ENCODE data around the gene PRR4.

Gene PRR4, protein sequence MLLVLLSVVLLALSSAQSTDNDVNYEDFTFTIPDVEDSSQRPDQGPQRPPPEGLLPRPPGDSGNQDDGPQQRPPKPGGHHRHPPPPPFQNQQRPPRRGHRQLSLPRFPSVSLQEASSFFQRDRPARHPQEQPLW

GRCh38 chr12:10849425-10849878, at the start of gene PRR4:
Gene PRR4, minus strand, starts transcription at chr12:10849475. Its CDS starts 38 bp downstream, at chr12:10849437.
- no peak for DNase-seq (ENCODE audit: low read depth in 1 of 2, low spot score in 1 of 2)

GRCh38 chr12:10896854-10897253, 47.6 kb upstream of the PRR4 start:
- no peak for DNase-seq (ENCODE audit: low read depth in 1 of 2, low spot score in 1 of 2)

DNA sequence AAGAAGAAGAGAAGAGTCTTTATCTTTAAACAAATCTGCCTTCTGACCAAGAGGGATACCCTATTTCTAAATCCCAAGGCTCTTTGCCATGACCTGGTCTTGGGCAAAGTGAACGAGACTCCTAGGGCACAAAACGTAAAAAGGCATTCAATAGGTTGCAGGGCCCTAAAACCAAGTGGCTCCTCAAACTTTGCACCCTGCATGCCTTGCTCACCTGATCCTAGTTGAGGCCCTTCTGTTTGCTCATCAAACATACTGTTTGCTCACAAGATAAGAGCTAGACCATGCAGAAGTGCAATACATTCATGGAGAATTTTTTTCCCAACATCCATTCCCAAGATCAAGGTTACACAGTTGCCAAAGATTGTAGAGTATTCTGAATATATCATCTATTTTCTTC, 42.7 kb upstream of the PRR4 start:
- DNase-seq (ENCODE audit: low read depth in 1 of 2, low spot score in 1 of 2): no peak

DNA sequence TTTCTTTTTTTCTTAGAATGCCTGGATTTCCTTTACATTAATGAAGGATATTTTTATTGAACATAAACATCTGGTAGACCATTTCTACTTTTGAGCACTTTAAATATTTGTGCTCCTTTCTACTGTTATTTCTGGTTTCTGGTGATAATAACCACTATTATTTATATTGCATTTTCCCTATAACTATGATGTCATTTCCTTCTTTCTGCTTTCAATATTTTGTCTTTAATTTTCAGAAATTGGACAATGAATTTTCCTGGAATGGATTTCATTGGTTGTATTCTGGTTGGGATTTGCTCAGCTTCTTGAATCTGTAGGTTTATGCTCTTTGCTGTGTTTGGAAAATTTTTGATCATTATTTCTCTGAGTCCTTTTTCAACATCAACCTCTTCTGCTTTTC, 40.0 kb upstream of the PRR4 start:
- no peak for DNase-seq (ENCODE audit: low read depth in 1 of 2, low spot score in 1 of 2)

- no peak for DNase-seq (ENCODE audit: low read depth in 1 of 2, low spot score in 1 of 2)
These were observed 34.9 kb upstream of the PRR4 start, which contains the start of gene PRH1 for GRCh38 chr12:10884086-10884725. Gene PRH1, minus strand, starts transcription at chr12:10884255. Its CDS starts 38 bp downstream, at chr12:10884217.

DNA sequence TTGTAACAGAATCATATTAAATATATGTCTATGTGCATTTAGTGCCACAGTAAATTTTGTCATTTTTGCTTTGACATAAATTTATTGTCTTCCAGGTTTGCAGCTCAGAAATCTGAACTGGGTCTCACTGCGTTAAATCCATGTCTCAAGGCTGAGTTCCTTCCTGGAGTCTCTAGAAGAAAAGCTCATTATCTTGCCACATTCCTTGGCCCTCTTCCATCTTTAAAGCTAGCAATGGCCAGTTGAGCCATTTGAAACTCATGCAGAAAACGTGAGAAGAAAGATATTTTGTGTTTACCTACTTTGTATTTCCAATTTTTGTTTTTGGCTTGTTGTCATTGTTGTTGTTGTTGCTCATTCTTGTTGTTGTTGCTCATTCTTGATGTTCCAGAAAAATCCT, 24.1 kb upstream of the PRR4 start:
- DNase-seq (ENCODE audit: low read depth in 1 of 2, low spot score in 1 of 2): no peak

DNA sequence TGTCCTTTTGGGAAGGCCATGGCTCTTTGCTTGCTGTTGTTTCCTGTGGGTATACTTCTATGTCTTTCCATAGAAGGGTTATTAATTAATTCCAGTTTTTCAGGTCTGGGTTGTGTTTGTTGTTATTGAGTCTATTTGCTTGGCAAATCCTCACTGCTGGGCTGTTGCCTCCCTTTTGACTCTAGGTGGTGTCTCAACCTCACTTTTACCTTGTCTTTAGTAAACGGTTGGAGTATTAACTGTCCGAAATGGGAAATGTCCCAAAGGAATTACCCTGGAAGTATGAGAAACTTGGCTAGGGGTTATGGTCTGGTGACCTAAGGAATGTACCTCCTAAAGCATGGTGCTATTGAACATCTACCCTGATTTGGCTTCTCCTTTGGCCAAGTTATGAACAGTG, 18.1 kb upstream of the PRR4 start:
- no peak for DNase-seq (ENCODE audit: low read depth in 1 of 2, low spot score in 1 of 2)

- DNase-seq (ENCODE audit: low read depth in 1 of 2, low spot score in 1 of 2): no peak
These were observed 14.4 kb upstream of the PRR4 start for GRCh38 chr12:10863512-10864218.

- no peak for DNase-seq (ENCODE audit: low read depth in 1 of 2, low spot score in 1 of 2)
These were observed 12.1 kb upstream of the PRR4 start for GRCh38 chr12:10861366-10861765.

DNA sequence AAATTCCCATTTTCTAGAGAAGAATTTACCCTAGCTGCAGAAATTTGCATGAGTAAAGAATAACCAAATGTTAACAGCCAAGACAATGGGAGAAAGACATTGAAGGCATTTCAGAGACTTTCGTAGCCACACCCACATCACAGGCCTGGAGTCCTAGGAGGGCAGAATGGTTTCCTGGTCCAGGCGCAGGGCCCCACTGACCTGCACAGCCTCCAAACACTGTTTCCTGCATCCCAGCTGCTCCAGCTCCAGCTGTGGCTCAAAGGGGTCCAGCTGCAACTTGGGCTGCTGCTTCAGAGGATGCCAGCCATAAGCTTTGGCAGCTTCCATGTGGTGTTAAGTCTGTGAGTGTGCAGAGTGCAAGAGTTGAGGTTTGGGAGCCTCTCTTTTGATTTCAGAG, 6.5 kb upstream of the PRR4 start:
- no peak for DNase-seq (ENCODE audit: low read depth in 1 of 2, low spot score in 1 of 2)

- DNase-seq (ENCODE audit: low read depth in 1 of 2, low spot score in 1 of 2): no peak
These were observed 4.5 kb upstream of the PRR4 start for GRCh38 chr12:10853776-10854175.

- DNase-seq (ENCODE audit: low read depth in 1 of 2, low spot score in 1 of 2): no peak
These were observed 2.1 kb upstream of the PRR4 start for GRCh38 chr12:10851243-10851858.

GRCh38 chr12:10847744-10848143, 1.5 kb downstream of the PRR4 start:
- no peak for DNase-seq (ENCODE audit: low read depth in 1 of 2, low spot score in 1 of 2)

GRCh38 chr12:10842862-10843261, 6.4 kb downstream of the PRR4 start:
- no peak for DNase-seq (ENCODE audit: low read depth in 1 of 2, low spot score in 1 of 2)

- no peak for DNase-seq (ENCODE audit: low read depth in 1 of 2, low spot score in 1 of 2)
These were observed 10.8 kb downstream of the PRR4 start for GRCh38 chr12:10838461-10838860.

DNA sequence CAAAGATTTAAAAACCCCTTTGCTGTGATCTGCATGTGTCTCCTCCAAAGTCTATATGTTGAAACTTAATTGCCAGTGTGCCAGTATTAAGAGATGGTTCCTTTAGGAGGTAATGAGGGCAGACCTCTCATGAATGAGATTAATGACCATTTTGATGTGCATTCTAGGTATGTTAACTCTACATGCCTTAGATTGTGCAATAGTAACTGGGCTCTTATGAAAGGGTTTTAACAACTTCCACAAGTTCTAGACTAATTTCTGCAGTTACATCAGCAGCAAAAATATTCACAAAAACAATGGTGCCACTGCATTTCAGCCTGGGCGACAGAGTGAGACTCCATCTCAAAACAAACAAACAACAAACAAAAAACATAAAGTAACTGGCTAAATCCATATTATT, 19.3 kb downstream of the PRR4 start:
- no peak for DNase-seq (ENCODE audit: low read depth in 1 of 2, low spot score in 1 of 2)

DNA sequence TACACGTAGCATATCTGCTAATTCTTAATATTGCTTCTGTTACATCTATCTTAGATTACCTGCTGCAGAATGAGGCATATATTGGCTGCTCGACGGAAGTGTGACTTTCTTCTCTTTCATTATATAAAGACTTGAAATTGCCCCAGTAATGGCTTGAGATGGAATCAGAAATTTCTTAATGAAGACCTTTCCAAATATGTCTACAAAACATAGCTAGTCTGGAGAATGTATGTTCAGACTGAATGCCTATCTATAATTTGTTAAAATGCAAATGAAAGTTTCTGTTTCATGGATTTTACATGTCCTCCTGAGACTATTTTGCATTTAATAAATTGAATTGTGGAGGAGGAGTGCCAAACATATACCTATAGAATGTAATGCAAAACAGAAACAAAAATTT, 23.0 kb downstream of the PRR4 start, which contains the start of gene TAS2R10:
TSS of gene TAS2R10 (minus strand) at position 101 of the 400 bp plus-strand sequence. CDS start at position 12, 89 bp downstream.
- no peak for DNase-seq (ENCODE audit: low read depth in 1 of 2, low spot score in 1 of 2)

DNA sequence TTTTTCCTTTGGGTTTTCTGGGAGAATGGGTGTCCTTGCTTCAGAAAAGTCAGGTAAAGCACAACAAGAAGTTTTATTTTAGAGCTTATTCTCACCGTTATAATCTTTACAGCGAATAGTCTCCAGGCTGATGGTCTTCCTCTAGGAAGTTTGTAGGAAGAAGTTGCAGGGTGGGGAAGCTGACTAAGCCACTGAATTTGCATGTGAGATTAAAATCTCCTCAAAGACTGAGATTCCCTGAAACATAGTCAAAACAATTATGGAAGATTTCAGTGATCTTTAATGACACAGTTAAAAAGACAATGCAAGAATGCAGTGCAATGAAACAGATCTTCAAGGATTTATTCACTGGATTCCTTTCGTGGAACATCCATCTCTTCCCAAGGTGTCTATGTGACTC, 24.3 kb downstream of the PRR4 start:
- no peak for DNase-seq (ENCODE audit: low read depth in 1 of 2, low spot score in 1 of 2)

DNA sequence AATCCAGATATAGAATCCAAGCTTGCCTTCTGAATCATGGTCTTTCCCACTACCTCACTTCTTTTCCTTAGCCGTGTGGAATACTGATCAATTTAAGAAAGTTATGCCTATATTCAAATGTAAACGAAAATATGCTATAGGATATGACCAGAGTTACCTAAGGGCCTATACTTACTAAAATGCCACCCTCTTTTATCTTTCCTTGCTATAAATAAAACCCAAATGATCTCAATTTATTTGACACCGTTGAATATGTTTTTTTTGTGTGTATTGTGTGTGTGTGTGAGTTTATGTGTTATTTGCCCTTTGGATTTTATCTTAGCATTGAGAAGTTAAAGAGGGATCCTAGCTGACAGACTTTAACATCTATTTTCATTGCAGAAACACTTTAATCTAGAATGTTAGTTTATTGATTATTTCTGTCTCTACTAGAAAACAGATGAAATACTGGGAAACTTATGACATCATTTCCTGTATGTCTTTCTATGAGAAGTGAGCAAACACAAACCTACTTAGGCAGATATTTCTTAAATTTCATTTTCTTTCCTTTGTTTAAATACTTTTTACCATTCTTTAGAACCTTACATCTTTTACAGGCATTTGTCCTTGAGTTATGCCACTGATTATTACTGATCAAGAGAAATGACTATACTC, 37.3 kb downstream of the PRR4 start:
- no peak for DNase-seq (ENCODE audit: low read depth in 1 of 2, low spot score in 1 of 2)

GRCh38 chr12:10810068-10810467, 39.2 kb downstream of the PRR4 start, which contains the start of gene TAS2R9:
Gene TAS2R9, minus strand, starts transcription at chr12:10810168. Its CDS starts 93 bp downstream, at chr12:10810075.
- DNase-seq (ENCODE audit: low read depth in 1 of 2, low spot score in 1 of 2): no peak

DNA sequence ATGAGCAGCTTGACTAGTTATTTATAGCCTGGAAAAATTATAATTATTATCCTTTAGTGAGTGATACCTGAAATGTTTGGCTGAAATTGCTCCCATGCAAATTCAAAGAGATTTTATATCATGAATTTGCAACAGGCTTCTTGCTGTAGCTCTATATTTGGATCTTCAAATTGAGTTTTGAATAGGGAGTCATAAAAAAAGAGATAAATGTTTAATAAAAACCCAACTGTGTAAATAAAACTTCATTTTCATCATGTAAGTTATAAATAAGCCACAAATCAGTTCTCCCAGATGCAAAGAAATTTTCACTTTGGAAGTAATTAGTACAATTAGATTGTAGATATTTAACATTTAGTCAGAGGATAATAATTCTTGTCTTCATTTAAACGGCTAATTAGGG, 42.1 kb downstream of the PRR4 start, which contains the start of gene TAS2R8:
TSS of gene TAS2R8 (minus strand) at position 101 of the 400 bp plus-strand sequence. CDS start 306 bp downstream, outside the sequence.
- DNase-seq (ENCODE audit: low read depth in 1 of 2, low spot score in 1 of 2): no peak

All from activated T-helper 1 cell treated with anti-CD3 and anti-CD28 coated beads, Interleukin-2, amount 50 U/mL, for 16 hours (primary cell).